ENCODE data around the gene PLPP4.

GRCh38 chr10:120455004-120455403, 2.0 kb upstream of the PLPP4 start:
- TF ChIP-seq, protein P1, sequence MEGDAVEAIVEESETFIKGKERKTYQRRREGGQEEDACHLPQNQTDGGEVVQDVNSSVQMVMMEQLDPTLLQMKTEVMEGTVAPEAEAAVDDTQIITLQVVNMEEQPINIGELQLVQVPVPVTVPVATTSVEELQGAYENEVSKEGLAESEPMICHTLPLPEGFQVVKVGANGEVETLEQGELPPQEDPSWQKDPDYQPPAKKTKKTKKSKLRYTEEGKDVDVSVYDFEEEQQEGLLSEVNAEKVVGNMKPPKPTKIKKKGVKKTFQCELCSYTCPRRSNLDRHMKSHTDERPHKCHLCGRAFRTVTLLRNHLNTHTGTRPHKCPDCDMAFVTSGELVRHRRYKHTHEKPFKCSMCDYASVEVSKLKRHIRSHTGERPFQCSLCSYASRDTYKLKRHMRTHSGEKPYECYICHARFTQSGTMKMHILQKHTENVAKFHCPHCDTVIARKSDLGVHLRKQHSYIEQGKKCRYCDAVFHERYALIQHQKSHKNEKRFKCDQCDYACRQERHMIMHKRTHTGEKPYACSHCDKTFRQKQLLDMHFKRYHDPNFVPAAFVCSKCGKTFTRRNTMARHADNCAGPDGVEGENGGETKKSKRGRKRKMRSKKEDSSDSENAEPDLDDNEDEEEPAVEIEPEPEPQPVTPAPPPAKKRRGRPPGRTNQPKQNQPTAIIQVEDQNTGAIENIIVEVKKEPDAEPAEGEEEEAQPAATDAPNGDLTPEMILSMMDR (conservative IDR thresholded peaks at IDR 0.05), result no peak
- TF ChIP-seq EZH2 (IDR thresholded peaks at IDR 0.05; ENCODE audit: low read depth), result no peak

All from PC-9 (cell line).